CD4-positive, alpha-beta T cell treated with Interleukin-17A for 1 hour (primary cell): ENCODE data around the gene LDLRAP1.
A peak's percentile ranks its signal among the peaks of the same experiment; 100 is the strongest.

Experiments
- DNase-seq: peaks from one replicate; pipeline ENCODE4 v3.0.0-alpha.2; 2020

Gene LDLRAP1

GRCh38 chr1:25543425-25544242, at the start of gene LDLRAP1:
LDLRAP1 (plus strand) TSS chr1:25543606; CDS start chr1:25543699, 93 bp downstream.
- peak; percentile 63 for DNase-seq

GRCh38 chr1:25494952-25495351, 48.5 kb upstream of the LDLRAP1 start:
- DNase-seq: no peak

GRCh38 chr1:25500694-25501093, 42.7 kb upstream of the LDLRAP1 start:
- no peak for DNase-seq

GRCh38 chr1:25501235-25502058, 42.0 kb upstream of the LDLRAP1 start:
- no peak for DNase-seq

GRCh38 chr1:25502957-25503356, 40.4 kb upstream of the LDLRAP1 start:
- DNase-seq: no peak

- peak; percentile 72 for DNase-seq
Measured at GRCh38 chr1:25503551-25504426, 39.6 kb upstream of the LDLRAP1 start.

GRCh38 chr1:25504706-25505595, 38.5 kb upstream of the LDLRAP1 start:
- no peak for DNase-seq

GRCh38 chr1:25505656-25506385, 37.6 kb upstream of the LDLRAP1 start:
- DNase-seq: no peak

- DNase-seq: peak; percentile 45
Measured at GRCh38 chr1:25506566-25507463, 36.6 kb upstream of the LDLRAP1 start.

GRCh38 chr1:25513666-25514065, 29.7 kb upstream of the LDLRAP1 start:
- DNase-seq: no peak

GRCh38 chr1:25515033-25515432, 28.4 kb upstream of the LDLRAP1 start:
- DNase-seq: no peak

- no peak for DNase-seq
Measured at GRCh38 chr1:25516686-25517085, 26.7 kb upstream of the LDLRAP1 start.

- DNase-seq: no peak
Measured at GRCh38 chr1:25517476-25518394, 25.7 kb upstream of the LDLRAP1 start.

GRCh38 chr1:25519624-25520023, 23.8 kb upstream of the LDLRAP1 start:
- DNase-seq: no peak

GRCh38 chr1:25520446-25521061, 22.9 kb upstream of the LDLRAP1 start:
- peak; percentile 74 for DNase-seq

GRCh38 chr1:25522031-25522655, 21.3 kb upstream of the LDLRAP1 start:
- DNase-seq: no peak

- no peak for DNase-seq
Measured at GRCh38 chr1:25523542-25523941, 19.9 kb upstream of the LDLRAP1 start.
